ENCODE measurements around the gene TEFM.
"Not testable (repeated sequence)": the region's sequence is repeated elsewhere in the genome, so short reads cannot be mapped to it uniquely, and the experiment has no call there.

Gene TEFM

DNA sequence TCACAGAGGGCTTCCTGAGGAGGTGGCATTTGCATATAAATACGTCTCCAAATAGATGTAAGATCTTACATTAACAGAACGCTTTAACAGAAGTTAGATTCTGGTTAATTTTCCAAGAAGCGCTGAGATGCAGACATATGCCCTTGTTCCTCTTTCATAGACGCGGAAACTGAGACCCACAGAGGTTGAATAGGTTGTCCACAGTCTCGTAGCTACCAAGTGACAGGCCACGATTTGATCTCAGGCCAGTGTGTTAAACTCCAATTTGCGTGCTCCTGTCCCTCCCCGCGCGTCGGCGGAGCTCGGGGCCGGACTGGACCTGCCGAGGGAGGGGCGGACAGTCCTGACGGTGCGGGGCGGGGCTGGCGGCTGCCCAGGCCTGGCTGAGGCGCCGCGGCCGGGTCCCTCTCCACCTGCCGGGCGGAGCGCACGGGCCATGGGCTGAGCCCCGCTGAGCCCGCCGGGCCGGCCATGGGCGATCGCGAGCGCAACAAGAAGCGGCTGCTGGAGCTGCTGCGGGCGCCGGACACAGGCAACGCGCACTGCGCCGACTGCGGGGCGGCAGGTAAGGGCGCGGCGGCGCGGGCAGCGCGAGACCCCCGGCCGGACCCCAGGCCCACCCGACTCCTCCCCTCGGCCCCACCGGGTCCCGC lies 15.6 kb upstream of the TEFM start, which contains the start of gene ADAP2:
Gene ADAP2 (plus strand): TSS at position 402 of the 653 bp plus-strand sequence. CDS start 70 bp downstream, at position 472.
- DNase-seq (ENCODE audit: low read depth in 2 of 2), result no peak

DNA sequence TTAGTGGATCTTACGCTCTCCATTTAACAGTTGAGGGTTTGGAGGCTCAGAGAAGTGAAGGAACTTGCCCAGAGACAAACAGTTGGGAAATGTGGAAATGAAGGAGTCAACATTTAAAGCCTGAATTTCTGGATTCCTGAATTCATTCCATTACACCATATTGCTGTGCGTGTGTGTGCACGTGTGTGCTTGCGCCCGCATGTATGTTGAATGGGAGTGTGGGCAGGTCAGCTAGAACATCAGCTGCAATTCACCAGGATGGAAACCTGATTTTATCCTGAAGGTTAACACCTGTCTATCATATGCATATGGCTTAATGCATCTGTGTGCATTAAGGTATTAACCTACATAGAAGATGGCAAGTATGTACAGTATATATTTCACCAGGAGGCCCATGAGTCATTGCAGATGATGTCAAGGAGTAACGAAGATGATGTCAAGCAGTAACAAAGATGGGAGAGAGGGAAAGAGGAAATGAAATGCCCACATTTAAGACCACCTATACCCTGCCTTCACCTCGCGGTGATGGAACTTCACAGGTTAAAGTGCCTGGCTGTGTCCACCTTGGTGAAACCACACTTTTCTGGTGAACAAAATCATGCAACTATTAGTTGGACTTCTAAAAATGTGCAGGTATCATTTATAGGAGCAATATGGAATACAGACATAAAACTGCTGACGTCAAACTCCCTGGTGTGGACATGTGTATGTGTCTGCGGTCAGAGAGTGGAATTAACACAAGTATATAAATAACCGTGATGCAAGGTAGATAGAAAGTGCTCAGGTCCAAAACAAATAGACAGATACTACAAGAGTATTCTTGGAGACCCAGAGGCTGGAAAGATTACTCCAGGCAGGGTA lies 14.9 kb upstream of the TEFM start:
- no peak for DNase-seq (ENCODE audit: low read depth in 2 of 2)

- no peak for DNase-seq (ENCODE audit: low read depth in 2 of 2)
Observed at GRCh38 chr17:30920282-30920681, 14.2 kb upstream of the TEFM start.

DNA sequence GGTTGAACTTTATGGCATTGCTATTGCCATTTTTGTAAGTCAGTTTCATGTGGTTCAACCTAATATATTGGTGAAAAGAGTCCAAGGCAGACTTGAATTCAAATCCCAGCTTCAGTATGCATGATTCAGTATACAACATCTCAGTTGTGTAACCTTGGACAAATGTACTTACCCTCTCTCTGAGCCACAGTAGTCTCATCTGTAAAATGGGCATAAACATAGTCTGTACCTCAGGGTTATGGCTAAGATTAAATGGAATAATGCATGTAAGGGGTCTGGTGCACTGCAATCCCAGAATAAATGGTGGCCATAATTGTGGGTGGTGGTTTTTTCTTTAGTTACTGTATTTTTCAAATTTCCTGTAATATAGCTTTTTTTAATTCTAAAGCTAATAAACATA lies 11.0 kb upstream of the TEFM start:
- no peak for DNase-seq (ENCODE audit: low read depth in 2 of 2)

DNA sequence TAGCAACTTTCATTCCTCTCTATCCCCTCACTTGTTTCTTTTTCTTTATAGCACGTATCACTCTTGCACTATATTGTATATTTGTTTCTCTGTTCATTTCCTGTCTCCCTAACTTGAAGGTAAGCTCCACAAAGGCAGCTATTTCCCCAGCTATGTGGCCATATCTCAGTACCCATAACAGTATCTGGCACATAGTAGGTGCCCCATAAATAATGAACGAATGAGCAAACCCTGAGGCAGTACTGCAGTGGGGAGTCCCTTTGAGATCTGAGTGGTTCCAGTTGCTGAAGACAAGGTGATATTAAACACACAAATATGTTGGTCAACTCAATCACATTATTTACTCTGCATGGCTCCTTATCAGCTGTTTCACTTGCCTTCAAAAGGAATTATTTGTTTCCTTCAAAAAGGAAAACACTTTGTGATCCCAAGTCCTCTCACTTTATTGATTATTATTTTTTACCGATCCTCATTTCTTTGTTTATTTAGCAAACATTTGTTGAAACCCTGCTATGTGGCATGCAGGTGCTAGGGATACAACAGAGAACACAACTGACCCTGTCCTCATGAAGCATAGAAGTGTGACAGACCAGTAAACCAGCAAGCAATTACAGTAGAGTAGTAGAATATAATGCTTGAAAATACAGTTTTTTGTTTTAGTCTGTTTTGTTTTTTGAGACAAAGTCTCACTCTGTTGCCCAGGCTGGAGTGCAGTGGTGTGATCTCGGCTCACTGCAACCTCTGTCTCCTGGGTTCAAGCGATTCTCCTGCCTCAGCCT lies 10.0 kb upstream of the TEFM start:
- DNase-seq (ENCODE audit: low read depth in 2 of 2), result no peak

- no peak for DNase-seq (ENCODE audit: low read depth in 2 of 2)
Observed at GRCh38 chr17:30913955-30914354, 7.9 kb upstream of the TEFM start.

GRCh38 chr17:30910151-30910550 lies 4.1 kb upstream of the TEFM start:
- DNase-seq (ENCODE audit: low read depth in 2 of 2), result not testable (repeated sequence)

DNA sequence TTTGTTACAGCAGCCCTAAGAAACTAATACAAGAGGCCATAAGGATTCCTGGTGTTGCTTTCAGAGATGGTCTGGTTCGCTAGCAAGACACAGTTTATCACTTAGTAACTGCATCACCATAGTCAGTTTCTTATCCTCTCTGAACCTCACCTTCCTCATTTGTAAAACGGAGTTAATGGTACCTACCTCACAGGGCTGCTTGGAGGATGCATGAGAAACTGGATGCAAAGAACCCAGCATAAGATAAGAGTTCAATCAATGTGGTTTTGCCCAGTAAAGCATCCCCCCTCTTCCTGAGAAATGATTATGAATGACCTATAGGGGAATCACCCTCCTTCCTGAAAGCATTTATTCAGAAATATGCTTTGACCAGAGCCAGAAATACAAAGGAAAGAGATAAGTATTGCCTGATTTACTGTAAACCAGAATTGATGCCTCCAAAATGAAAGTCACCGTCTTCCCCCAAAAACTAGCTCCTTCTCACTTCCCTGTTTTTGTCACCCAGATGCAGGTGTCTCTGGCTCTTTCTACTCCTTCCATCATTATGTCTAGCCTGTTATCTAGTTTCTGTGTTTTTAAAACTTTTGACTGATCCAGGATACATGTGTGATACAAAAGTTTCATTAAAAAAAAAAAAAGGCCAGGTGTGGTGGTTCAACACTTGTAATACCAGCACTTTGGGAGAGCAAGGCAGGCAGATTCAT lies 2.8 kb upstream of the TEFM start:
- DNase-seq (ENCODE audit: low read depth in 2 of 2), result no peak

DNA sequence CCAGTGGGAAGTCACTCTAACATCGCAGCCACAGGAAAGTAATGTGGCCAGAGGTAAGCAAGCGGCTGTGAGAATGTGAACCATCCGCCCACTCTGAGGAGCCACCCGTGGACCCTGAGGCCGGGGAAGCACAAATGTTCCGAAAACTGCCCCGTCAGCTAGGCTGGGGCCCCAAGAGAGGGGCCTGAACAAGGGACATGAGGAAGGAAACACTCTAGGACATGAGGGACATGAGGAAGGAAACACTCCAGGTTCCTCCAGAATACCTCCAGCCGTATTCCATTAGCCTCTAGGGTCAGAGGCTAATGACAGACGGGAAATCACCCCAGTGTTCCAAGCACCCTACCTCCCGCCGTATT lies 317 bp downstream of the TEFM start:
- DNase-seq (ENCODE audit: low read depth in 2 of 2), result no peak

DNA sequence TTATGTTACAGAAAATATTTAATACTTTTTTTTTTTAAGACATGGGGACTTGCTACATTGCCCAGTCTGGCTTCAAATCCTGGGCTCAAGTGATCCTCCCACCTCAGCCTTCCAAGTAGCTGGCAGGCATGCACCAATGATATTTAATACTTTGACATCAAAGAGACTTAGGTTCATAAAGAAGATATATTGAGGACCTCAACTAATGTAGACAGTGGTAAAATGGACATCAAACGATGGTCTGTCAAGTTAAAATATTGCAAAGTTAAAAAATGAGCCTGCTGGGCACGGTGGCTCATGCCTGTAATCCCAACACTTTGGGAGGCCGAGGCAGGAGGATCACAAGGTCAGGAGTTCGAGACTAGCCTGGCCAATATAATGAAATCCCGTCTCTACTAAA lies 8.7 kb downstream of the TEFM start:
- DNase-seq (ENCODE audit: low read depth in 2 of 2), result no peak

DNA sequence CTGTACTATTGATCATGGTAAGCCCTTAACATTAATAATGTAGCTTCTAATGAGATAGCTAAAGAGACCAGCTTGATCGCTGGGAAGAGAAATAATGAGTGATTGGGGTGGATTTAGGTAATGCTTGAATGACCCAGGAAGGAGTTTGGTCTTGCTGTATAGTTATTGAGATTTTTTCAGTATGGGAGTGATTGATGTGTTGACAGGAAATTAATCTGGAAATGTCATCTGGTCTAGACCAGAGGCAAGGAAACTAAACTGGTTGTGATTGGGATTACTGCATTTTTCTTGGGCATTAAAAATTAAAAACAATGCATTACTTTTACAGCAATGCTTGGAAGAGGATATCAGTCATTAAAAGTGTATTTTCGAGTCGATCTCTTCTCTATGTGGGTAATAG lies 11.8 kb downstream of the TEFM start:
- DNase-seq (ENCODE audit: low read depth in 2 of 2), result no peak

GRCh38 chr17:30886187-30886586 lies 19.9 kb downstream of the TEFM start:
- DNase-seq (ENCODE audit: low read depth in 2 of 2), result no peak

DNA sequence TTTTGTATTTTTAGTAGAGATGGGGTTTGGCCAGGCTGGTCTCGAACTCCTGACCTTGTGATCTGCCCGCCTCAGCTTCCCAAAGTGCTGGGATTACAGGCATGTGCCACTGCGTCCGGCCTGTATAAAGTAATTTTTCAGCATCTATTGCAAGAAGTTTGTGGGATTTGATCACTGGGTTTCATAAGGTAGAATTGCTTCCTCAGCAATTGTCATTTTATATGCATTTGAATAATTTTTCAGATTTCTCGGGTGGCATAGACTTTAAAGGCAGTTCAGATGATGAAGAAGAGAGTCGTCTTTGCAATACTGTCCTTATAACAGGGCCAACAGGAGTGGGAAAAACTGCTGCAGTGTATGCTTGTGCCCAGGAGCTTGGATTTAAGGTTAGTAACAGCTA lies 37.0 kb downstream of the TEFM start:
- DNase-seq (ENCODE audit: low read depth in 2 of 2), result no peak

DNA sequence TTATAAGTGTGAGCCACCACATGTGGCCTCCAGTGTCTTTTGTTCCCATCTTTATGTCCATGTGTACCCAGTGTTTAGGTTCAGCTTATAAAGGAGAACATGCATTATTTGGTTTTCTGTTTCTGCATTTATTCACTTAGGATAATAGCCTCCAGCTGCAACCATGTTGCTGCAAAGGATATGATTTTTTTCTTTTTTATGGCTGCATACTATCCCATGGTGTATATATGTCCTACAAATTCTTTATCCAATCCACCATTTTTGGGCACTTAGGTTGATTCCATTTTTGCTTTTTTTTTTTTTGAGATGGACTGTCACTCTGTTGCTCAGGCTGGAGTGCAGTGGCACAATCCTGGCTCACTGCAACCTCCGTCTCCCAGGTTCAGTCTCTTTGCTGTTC lies 41.4 kb downstream of the TEFM start:
- no peak for DNase-seq (ENCODE audit: low read depth in 2 of 2)

GRCh38 chr17:30858556-30859250 lies 47.3 kb downstream of the TEFM start:
- no peak for DNase-seq (ENCODE audit: low read depth in 2 of 2)

GRCh38 chr17:30854146-30854545 lies 51.9 kb downstream of the TEFM start:
- no peak for DNase-seq (ENCODE audit: low read depth in 2 of 2)

Measured in stimulated activated CD4-positive, alpha-beta T cell treated with anti-CD3 and anti-CD28 coated beads, Interleukin-1b, Interleukin-23, amount 100 ng/mL, for 4 hours (primary cell).